Spleen (tissue), 7 donors: ENCODE measurements around the gene AGAP2.

Experiments used
- POLR2A ChIP-seq, 3 donors: fragments of 450-650 bp; IDR thresholded peaks; one replicate each; pipeline ENCODE4 v1.5.1; 2017; ENCODE audit warnings: antibody characterized with exemption in 3 of 3, mild to moderate bottlenecking in 1 of 3
- TF ChIP-seq, protein P1 (sequence below), 11 experiments: fragments of 200-600 bp in 7 of 11; fragments of 450-650 bp in 4 of 11; sonication (generic) in 4 of 11; IDR thresholded peaks in 8 of 11; conservative IDR thresholded peaks in 3 of 11; 1 replicate in 7 of 11; 2 replicates in 4 of 11; pipeline versions ENCODE4 v1.4.0 to v1.8.0; 2016 to 2021; ENCODE audit warnings: antibody characterized with exemption in 11 of 11, inconsistent platforms in 4 of 11, mild to moderate bottlenecking in 1 of 11
- donor health status: DM: no; HTN: no; CAD: no; lungs with moderate emphysema.
- donor health status: DM: no; HTN: no; CAD: no.
- donor health status: DM: no; HTN: no; CAD: no.

DNA sequence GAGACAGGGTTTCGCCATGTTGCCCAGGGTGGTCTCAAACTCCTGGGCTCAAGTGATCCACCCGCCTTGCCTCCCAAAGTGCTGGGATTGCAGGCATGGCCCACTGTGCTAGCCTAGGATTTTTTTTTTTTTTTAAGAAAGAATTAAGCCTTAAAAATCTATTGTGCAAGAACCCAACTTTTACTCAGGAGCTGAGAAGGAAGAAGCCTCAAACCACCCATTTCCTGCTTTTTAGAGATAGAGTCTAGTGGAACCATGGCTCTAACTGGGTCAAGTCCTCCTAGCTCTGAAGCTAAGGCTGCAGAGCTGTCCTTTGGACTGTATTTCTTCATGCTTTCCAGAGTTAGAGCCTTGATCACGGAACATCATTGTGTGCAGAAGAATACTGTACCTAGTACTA is 42.7 kb upstream of the AGAP2 start:
- TF ChIP-seq, protein P1, sequence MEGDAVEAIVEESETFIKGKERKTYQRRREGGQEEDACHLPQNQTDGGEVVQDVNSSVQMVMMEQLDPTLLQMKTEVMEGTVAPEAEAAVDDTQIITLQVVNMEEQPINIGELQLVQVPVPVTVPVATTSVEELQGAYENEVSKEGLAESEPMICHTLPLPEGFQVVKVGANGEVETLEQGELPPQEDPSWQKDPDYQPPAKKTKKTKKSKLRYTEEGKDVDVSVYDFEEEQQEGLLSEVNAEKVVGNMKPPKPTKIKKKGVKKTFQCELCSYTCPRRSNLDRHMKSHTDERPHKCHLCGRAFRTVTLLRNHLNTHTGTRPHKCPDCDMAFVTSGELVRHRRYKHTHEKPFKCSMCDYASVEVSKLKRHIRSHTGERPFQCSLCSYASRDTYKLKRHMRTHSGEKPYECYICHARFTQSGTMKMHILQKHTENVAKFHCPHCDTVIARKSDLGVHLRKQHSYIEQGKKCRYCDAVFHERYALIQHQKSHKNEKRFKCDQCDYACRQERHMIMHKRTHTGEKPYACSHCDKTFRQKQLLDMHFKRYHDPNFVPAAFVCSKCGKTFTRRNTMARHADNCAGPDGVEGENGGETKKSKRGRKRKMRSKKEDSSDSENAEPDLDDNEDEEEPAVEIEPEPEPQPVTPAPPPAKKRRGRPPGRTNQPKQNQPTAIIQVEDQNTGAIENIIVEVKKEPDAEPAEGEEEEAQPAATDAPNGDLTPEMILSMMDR (IDR thresholded peaks at IDR 0.05 in 8 of 11, conservative IDR thresholded peaks at IDR 0.05 in 3 of 11), result no peak
- TF ChIP-seq POLR2A (IDR thresholded peaks at IDR 0.05), result no peak
